SIG-M5 (cell line): ENCODE results near the gene TRPM1.

Source experiments
- DNase-seq: peaks from one replicate; lab custom pipeline; 2025; lab: John Stamatoyannopoulos, UW

The TRPM1 gene

GRCh38 chr15:31082771-31083369 lies 18.7 kb downstream of the TRPM1 start:
- DNase-seq: no peak

GRCh38 chr15:31081588-31082250 lies 19.8 kb downstream of the TRPM1 start:
- DNase-seq: no peak

GRCh38 chr15:31081056-31081455 lies 20.5 kb downstream of the TRPM1 start:
- no peak for DNase-seq

- no peak for DNase-seq
Measured at GRCh38 chr15:31080591-31081014, 20.9 kb downstream of the TRPM1 start.

GRCh38 chr15:31079519-31079918 lies 22.0 kb downstream of the TRPM1 start:
- DNase-seq: no peak

- no peak for DNase-seq
Measured at GRCh38 chr15:31078471-31078870, 23.1 kb downstream of the TRPM1 start.

- DNase-seq: no peak
Measured at GRCh38 chr15:31077941-31078340, 23.6 kb downstream of the TRPM1 start.

GRCh38 chr15:31077181-31077580 lies 24.3 kb downstream of the TRPM1 start:
- no peak for DNase-seq

- no peak for DNase-seq
Measured at GRCh38 chr15:31074321-31074720, 27.2 kb downstream of the TRPM1 start.

GRCh38 chr15:31070867-31071266 lies 30.7 kb downstream of the TRPM1 start:
- DNase-seq: no peak

- DNase-seq: no peak
Measured at GRCh38 chr15:31069360-31070000, 32.0 kb downstream of the TRPM1 start.

GRCh38 chr15:31067890-31068603 lies 33.5 kb downstream of the TRPM1 start:
- DNase-seq: no peak

GRCh38 chr15:31065824-31066223 lies 35.7 kb downstream of the TRPM1 start:
- DNase-seq: no peak

GRCh38 chr15:31062911-31063310 lies 38.6 kb downstream of the TRPM1 start:
- no peak for DNase-seq

GRCh38 chr15:31062310-31062847 lies 39.1 kb downstream of the TRPM1 start:
- DNase-seq: no peak

- no peak for DNase-seq
Measured at GRCh38 chr15:31060429-31061140, 40.9 kb downstream of the TRPM1 start.

GRCh38 chr15:31058236-31058962 lies 43.1 kb downstream of the TRPM1 start:
- DNase-seq: no peak

GRCh38 chr15:31051496-31052080 lies 49.9 kb downstream of the TRPM1 start:
- no peak for DNase-seq

- DNase-seq: no peak
Measured at GRCh38 chr15:31050953-31051352, 50.6 kb downstream of the TRPM1 start.

- no peak for DNase-seq
Measured at GRCh38 chr15:31049682-31050615, 51.6 kb downstream of the TRPM1 start.
